Immature natural killer cell (primary cell): Measurements from ENCODE around the gene ADK. TPM values are rescaled to one million over a fixed set of nuclear protein-coding genes. Genes with fewer than 3 reads are reported as not detected.

Experiments
- DNase-seq, 3 donors: peaks; one replicate each; pipeline ENCODE4 v3.0.0; 2022; ENCODE audit warnings: mixed read lengths in 1 of 3
- H3K27ac Mint-ChIP-seq, 6 donors: one replicate each; pipeline ENCODE4 v1.8.0; 2020; ENCODE audit warnings: mixed read lengths in 6 of 6, mild to moderate bottlenecking in 5 of 6, inconsistent platforms in 4 of 6, moderate library complexity in 3 of 6
- H3K27me3 Mint-ChIP-seq, 3 donors: one replicate each; pipeline ENCODE4 v1.8.0; 2020 to 2021; ENCODE audit warnings: low read depth in 3 of 3, mild to moderate bottlenecking in 3 of 3, mixed read lengths in 3 of 3, moderate library complexity in 3 of 3, inconsistent platforms in 1 of 3
- H3K36me3 Mint-ChIP-seq, 3 donors: one replicate each; pipeline ENCODE4 v1.8.0; 2020; ENCODE audit warnings: mixed read lengths in 3 of 3, inconsistent platforms in 2 of 3, mild to moderate bottlenecking in 2 of 3
- H3K4me1 Mint-ChIP-seq, 2 donors: one replicate each; pipeline ENCODE4 v1.8.0; 2020; ENCODE audit warnings: inconsistent platforms in 2 of 2, mild to moderate bottlenecking in 2 of 2, mixed read lengths in 2 of 2, moderate library complexity in 1 of 2
- H3K4me3 Mint-ChIP-seq, 5 donors: one replicate each; pipeline ENCODE4 v1.8.0; 2020; ENCODE audit warnings: mild to moderate bottlenecking in 5 of 5, mixed read lengths in 5 of 5, inconsistent platforms in 3 of 5, moderate library complexity in 3 of 5
- H3K9me3 Mint-ChIP-seq, 6 donors: one replicate each; pipeline ENCODE4 v1.8.0; 2020; ENCODE audit warnings: mild to moderate bottlenecking in 6 of 6, mixed read lengths in 6 of 6, inconsistent platforms in 4 of 6, moderate library complexity in 3 of 6
- polyA plus RNA-seq, 3 donors: library from polyadenylated mRNA; unstranded; fragments of 300-500 nt; fragmentation: Illumina TruSeq; gene quantifications; one replicate each; pipeline ENCODE4 v1.2.3, GENCODE V29; 2021

ADK gene
- polyA plus RNA-seq, 3 donors from 2014 or later = 26.9 to 36.7 (median 28.4) TPM

GRCh38 chr10:74691164-74691563 is 540.1 kb downstream of the ADK start:
- H3K4me3 Mint-ChIP-seq = no peak overlapping the region
- H3K9me3 Mint-ChIP-seq = no peaks in the 10 kb centered on the region
- no peak for DNase-seq
- no peak overlapping the region for H3K27ac Mint-ChIP-seq
- H3K4me1 Mint-ChIP-seq = no peaks in the 10 kb centered on the region
- peaks cover 0 to 9% (median 2%) of the 10 kb centered on the region in 3 donors for H3K36me3 Mint-ChIP-seq
- peaks cover 0 to 2% (median 0%) of the 10 kb centered on the region in 3 donors for H3K27me3 Mint-ChIP-seq

GRCh38 chr10:74704629-74705357 is 553.8 kb downstream of the ADK start:
- no peak for DNase-seq
- H3K4me1 Mint-ChIP-seq = no peaks in the 10 kb centered on the region
- H3K27ac Mint-ChIP-seq = no peak overlapping the region
- H3K9me3 Mint-ChIP-seq = no peaks in the 10 kb centered on the region
- no peaks in the 10 kb centered on the region for H3K27me3 Mint-ChIP-seq
- no peak overlapping the region for H3K4me3 Mint-ChIP-seq
- H3K36me3 Mint-ChIP-seq = peaks cover 3 to 8% (median 7%) of the 10 kb centered on the region in 3 donors

- H3K4me3 Mint-ChIP-seq = no peak overlapping the region
- H3K36me3 Mint-ChIP-seq = peaks cover 3 to 11% (median 8%) of the 10 kb centered on the region in 3 donors
- DNase-seq = no peak
- no peaks in the 10 kb centered on the region for H3K27me3 Mint-ChIP-seq
- H3K4me1 Mint-ChIP-seq = no peaks in the 10 kb centered on the region
- H3K27ac Mint-ChIP-seq = no peak overlapping the region
- no peaks in the 10 kb centered on the region for H3K9me3 Mint-ChIP-seq
Measured at GRCh38 chr10:74705358-74705980, 554.4 kb downstream of the ADK start.

- H3K9me3 Mint-ChIP-seq = no peaks in the 10 kb centered on the region
- no peaks in the 10 kb centered on the region for H3K4me1 Mint-ChIP-seq
- peaks cover 3 to 11% (median 8%) of the 10 kb centered on the region in 3 donors for H3K36me3 Mint-ChIP-seq
- DNase-seq = no peak
- no peak overlapping the region for H3K4me3 Mint-ChIP-seq
- H3K27me3 Mint-ChIP-seq = peaks cover 0 to 3% (median 0%) of the 10 kb centered on the region in 3 donors
- H3K27ac Mint-ChIP-seq = no peak overlapping the region
Measured at GRCh38 chr10:74706966-74707365, 555.9 kb downstream of the ADK start.

- H3K9me3 Mint-ChIP-seq = no peaks in the 10 kb centered on the region
- H3K4me3 Mint-ChIP-seq = no peak overlapping the region
- H3K27me3 Mint-ChIP-seq = peaks cover 0 to 4% (median 0%) of the 10 kb centered on the region in 3 donors
- H3K36me3 Mint-ChIP-seq = peaks cover 3 to 15% (median 10%) of the 10 kb centered on the region in 3 donors
- H3K27ac Mint-ChIP-seq = no peak overlapping the region
- no peaks in the 10 kb centered on the region for H3K4me1 Mint-ChIP-seq
- DNase-seq = no peak
Measured at GRCh38 chr10:74708246-74708645, 557.2 kb downstream of the ADK start.

- Mint-ChIP-seq H3K27me3 (peaks cover 0 to 5% (median 3%) of the 10 kb centered on the region in 3 donors), H3K4me3 (no peak overlapping the region), H3K36me3 (peaks cover 24 to 28% (median 28%) of the 10 kb centered on the region in 3 donors), H3K4me1 (no peaks in the 10 kb centered on the region), H3K27ac (no peak overlapping the region), H3K9me3 (peaks cover 15 to 23% (median 19%) of the 10 kb centered on the region in 6 donors)
- no peak for DNase-seq
Measured at GRCh38 chr10:74718208-74718607, 567.2 kb downstream of the ADK start.

GRCh38 chr10:74728225-74728624 is 577.2 kb downstream of the ADK start:
- Mint-ChIP-seq H3K9me3 (peaks cover 0 to 2% (median 0%) of the 10 kb centered on the region in 6 donors), H3K4me3 (no peak overlapping the region), H3K27me3 (peaks cover 0 to 5% (median 0%) of the 10 kb centered on the region in 3 donors), H3K27ac (no peak overlapping the region), H3K4me1 (no peaks in the 10 kb centered on the region), H3K36me3 (no peaks in the 10 kb centered on the region)
- DNase-seq = no peak

GRCh38 chr10:74730246-74730645 is 579.2 kb downstream of the ADK start:
- Mint-ChIP-seq H3K36me3 (peaks cover 0 to 4% (median 0%) of the 10 kb centered on the region in 3 donors), H3K4me3 (no peak overlapping the region), H3K9me3 (peaks cover 0 to 2% (median 0%) of the 10 kb centered on the region in 6 donors), H3K27ac (no peak overlapping the region), H3K27me3 (peaks cover 0 to 6% (median 0%) of the 10 kb centered on the region in 3 donors), H3K4me1 (no peaks in the 10 kb centered on the region)
- DNase-seq = no peak

GRCh38 chr10:74733612-74734011 is 582.6 kb downstream of the ADK start:
- H3K4me3 Mint-ChIP-seq = no peak overlapping the region
- no peak for DNase-seq
- H3K9me3 Mint-ChIP-seq = no peaks in the 10 kb centered on the region
- peaks cover 0 to 8% (median 0%) of the 10 kb centered on the region in 3 donors for H3K27me3 Mint-ChIP-seq
- H3K36me3 Mint-ChIP-seq = peaks cover 0 to 4% (median 0%) of the 10 kb centered on the region in 3 donors
- peaks cover 10 to 12% of the 10 kb centered on the region in 2 donors for H3K4me1 Mint-ChIP-seq
- no peak overlapping the region for H3K27ac Mint-ChIP-seq

GRCh38 chr10:74736029-74736428 is 585.0 kb downstream of the ADK start:
- Mint-ChIP-seq H3K27ac (no peak overlapping the region), H3K4me1 (peaks cover 33 to 34% of the 10 kb centered on the region in 2 donors), H3K9me3 (no peaks in the 10 kb centered on the region), H3K27me3 (peaks cover 0 to 6% (median 0%) of the 10 kb centered on the region in 3 donors), H3K4me3 (no peak overlapping the region), H3K36me3 (peaks cover 0 to 4% (median 0%) of the 10 kb centered on the region in 3 donors)
- no peak for DNase-seq

GRCh38 chr10:74738052-74738451 is 587.0 kb downstream of the ADK start:
- Mint-ChIP-seq H3K36me3 (peaks cover 0 to 4% (median 0%) of the 10 kb centered on the region in 3 donors), H3K9me3 (no peaks in the 10 kb centered on the region), H3K27me3 (peaks cover 0 to 6% (median 0%) of the 10 kb centered on the region in 3 donors), H3K4me3 (peak overlapping the region; percentile 71 to 89 (median 83)), H3K27ac (peak overlapping the region; percentile 72 to 97 (median 92)), H3K4me1 (peaks cover 33 to 35% of the 10 kb centered on the region in 2 donors)
- peak in 1 of 3 donors; percentile 10 for DNase-seq

GRCh38 chr10:74738542-74738941 is 587.5 kb downstream of the ADK start:
- Mint-ChIP-seq H3K27me3 (peaks cover 0 to 3% (median 0%) of the 10 kb centered on the region in 3 donors), H3K27ac (peak overlapping the region; percentile 85 to 97 (median 93)), H3K9me3 (no peaks in the 10 kb centered on the region), H3K36me3 (peaks cover 0 to 4% (median 0%) of the 10 kb centered on the region in 3 donors), H3K4me1 (peaks cover 33 to 35% of the 10 kb centered on the region in 2 donors), H3K4me3 (peak overlapping the region; percentile 71 to 89 (median 83))
- DNase-seq = no peak

- Mint-ChIP-seq H3K36me3 (no peaks in the 10 kb centered on the region), H3K27ac (peak overlapping the region; percentile 85 to 97 (median 93)), H3K4me1 (peaks cover 33 to 35% of the 10 kb centered on the region in 2 donors), H3K9me3 (no peaks in the 10 kb centered on the region), H3K27me3 (peaks cover 0 to 3% (median 0%) of the 10 kb centered on the region in 3 donors), H3K4me3 (peak overlapping the region; percentile 71 to 89 (median 83))
- DNase-seq = peak; percentile 69 to 72 (median 69)
Measured at GRCh38 chr10:74738985-74739567, 588.1 kb downstream of the ADK start.

- Mint-ChIP-seq H3K4me1 (peaks cover 23 to 30% of the 10 kb centered on the region in 2 donors), H3K27ac (peak overlapping the region in 1 of 6 donors; percentile 23), H3K36me3 (peaks cover 0 to 3% (median 0%) of the 10 kb centered on the region in 3 donors), H3K27me3 (no peaks in the 10 kb centered on the region), H3K9me3 (no peaks in the 10 kb centered on the region), H3K4me3 (no peak overlapping the region)
- no peak for DNase-seq
Measured at GRCh38 chr10:74743401-74743800, 592.4 kb downstream of the ADK start.
